Keratinocyte (primary cell): ENCODE results near the gene UBXN6. TPM values are rescaled to one million over a fixed set of nuclear protein-coding genes. Genes with fewer than 3 reads are reported as not detected.

Experiments
- DNase-seq: peaks from one replicate; pipeline ENCODE4 v3.0.0-alpha.2; 2011; ENCODE audit warnings: low read depth, missing footprints, low spot score
- FAIRE-seq: peaks from 2 replicates; lab custom pipeline; 2011; peaks lifted over from hg19 to GRCh38; lab: Jason Lieb, UNC
- H2AFZ ChIP-seq: 2 replicates; pipeline ENCODE4 v1.6.0; 2012; ENCODE audit warnings: low read length, control low read depth, inconsistent platforms; ENCODE audit not compliant: control insufficient read depth
- H3K27ac ChIP-seq: 2 replicates; pipeline ENCODE4 v1.5.1; 2011; ENCODE audit warnings: low read length; ENCODE audit not compliant: control insufficient read depth, insufficient read depth
- H3K27me3 ChIP-seq: 3 replicates; pipeline ENCODE4 v1.6.0; 2011; ENCODE audit warnings: low read length; ENCODE audit not compliant: control insufficient read depth, insufficient read depth; ENCODE audit errors: extremely low read depth
- H3K36me3 ChIP-seq, 2 experiments: 2 replicates in 1 of 2; 3 replicates in 1 of 2; pipeline ENCODE4 v1.5.1; 2011; ENCODE audit warnings: low read length in 2 of 2, mild to moderate bottlenecking in 1 of 2; ENCODE audit not compliant: control insufficient read depth in 2 of 2, insufficient read depth in 2 of 2; ENCODE audit errors: extremely low read depth in 1 of 2
- H3K4me1 ChIP-seq: 3 replicates; pipeline ENCODE4 v1.5.1; 2011; ENCODE audit warnings: low read length; ENCODE audit not compliant: control insufficient read depth, insufficient read depth; ENCODE audit errors: extremely low read depth
- H3K4me2 ChIP-seq: 3 replicates; pipeline ENCODE4 v1.6.0; 2011; ENCODE audit warnings: low read depth, low read length; ENCODE audit not compliant: control insufficient read depth, insufficient read depth; ENCODE audit errors: extremely low read depth
- H3K4me3 ChIP-seq, 3 experiments: fragments of 200-600 bp in 1 of 3; sonication (generic) in 1 of 3; 2 replicates in 2 of 3; 3 replicates in 1 of 3; pipeline ENCODE4 v1.5.1; 2011 to 2016; ENCODE audit warnings: low read length in 3 of 3, mild to moderate bottlenecking in 3 of 3, control low read depth in 2 of 3, inconsistent platforms in 1 of 3, low read depth in 1 of 3, mixed read lengths in 1 of 3, mixed run types in 1 of 3, moderate library complexity in 1 of 3; ENCODE audit not compliant: control insufficient read depth in 2 of 3, insufficient read depth in 2 of 3; ENCODE audit errors: extremely low read depth in 1 of 3
- H3K79me2 ChIP-seq: 2 replicates; pipeline ENCODE4 v1.6.0; 2012; ENCODE audit warnings: low read length; ENCODE audit not compliant: control insufficient read depth, insufficient read depth
- H3K9ac ChIP-seq: 3 replicates; pipeline ENCODE4 v1.6.0; 2011; ENCODE audit warnings: low read length; ENCODE audit not compliant: control insufficient read depth, insufficient read depth; ENCODE audit errors: extremely low read depth
- H3K9me1 ChIP-seq: 3 replicates; pipeline ENCODE4 v1.6.0; 2011; ENCODE audit warnings: low read length; ENCODE audit not compliant: control insufficient read depth, insufficient read depth; ENCODE audit errors: extremely low read depth
- H3K9me3 ChIP-seq: 2 replicates; pipeline ENCODE4 v1.5.1; 2012; ENCODE audit warnings: low read depth, low read length; ENCODE audit not compliant: control insufficient read depth
- H4K20me1 ChIP-seq: 3 replicates; pipeline ENCODE4 v1.6.0; 2011; ENCODE audit warnings: low read length; ENCODE audit not compliant: control insufficient read depth, insufficient read depth; ENCODE audit errors: extremely low read depth
- CTCF ChIP-seq, 3 experiments: IDR thresholded peaks in 1 of 3; conservative IDR thresholded peaks in 1 of 3; optimal IDR thresholded peaks in 1 of 3; 2 replicates in 2 of 3; 3 replicates in 1 of 3; pipeline versions ENCODE3 to v1.5.1; 2011; ENCODE audit warnings: low read length in 3 of 3, mild to moderate bottlenecking in 3 of 3, moderate library complexity in 2 of 3, control low read depth in 1 of 3, inconsistent platforms in 1 of 3; ENCODE audit not compliant: insufficient read depth in 2 of 3; ENCODE audit errors: extremely low read depth in 1 of 3
- EZH2 ChIP-seq: IDR thresholded peaks from one replicate; pipeline ENCODE4 v1.6.1; 2012; ENCODE audit warnings: inconsistent platforms, mild to moderate bottlenecking, low read length, moderate library complexity
- dilution Hi-C: fragments of 300-500 bp; cut with MboI; formaldehyde crosslinking; loops from one replicate; pipeline ENCODE4 v1.7.0; 2020; ENCODE audit warnings: low sequenced_read_pairs; ENCODE audit not compliant: extremely low pct_ligation_motif_present
- polyA plus RNA-seq, 5 experiments: library from polyadenylated mRNA; depleted of rRNA in 3 of 5; stranded (reverse) in 3 of 5; stranded (forward) in 1 of 5; unstranded in 1 of 5; fragments of >200 nt; gene quantifications; 1 replicate in 1 of 5; 2 replicates in 3 of 5; 3 replicates in 1 of 5; pipeline versions ENCODE4 v1.2.1 to v1.2.3, GENCODE V29; 2011 to 2012; ENCODE audit warnings: missing spikeins in 2 of 5, low read depth in 1 of 5, low replicate concordance in 1 of 5

UBXN6 gene
- polyA plus RNA-seq, 1 donor (not counting 4 experiments of a cell fraction or from before 2014, with no cell fraction given) = 36.4 TPM

GRCh38 chr19:4431808-4432674, 25.6 kb downstream of the UBXN6 start:
- Histone ChIP-seq H3K9me3 (no peaks in the 10 kb centered on the region), H3K9ac (no peak overlapping the region), H3K27me3 (no peaks in the 10 kb centered on the region), H2AFZ (no peak overlapping the region), H3K4me1 (no peaks in the 10 kb centered on the region), H3K27ac (no peak overlapping the region), H4K20me1 (no peaks in the 10 kb centered on the region), H3K4me2 (no peak overlapping the region), H3K79me2 (no peaks in the 10 kb centered on the region), H3K9me1 (no peaks in the 10 kb centered on the region), H3K4me3 (no peak overlapping the region), H3K36me3 (peaks cover 21 to 34% of the 10 kb centered on the region in 2 experiments)
- DNase-seq (no peak), FAIRE-seq (no peak)
- no peak for TF ChIP-seq CTCF (optimal IDR thresholded peaks at IDR 0.05 in 1 of 3, IDR thresholded peaks at IDR 0.05 in 1 of 3, conservative IDR thresholded peaks at IDR 0.05 in 1 of 3; ENCODE audit: extremely low read depth in 1 of 3, insufficient read depth in 2 of 3, low read length in 3 of 3)
- no peak for TF ChIP-seq EZH2
- dilution Hi-C loops = no loop called here

- no peak for TF ChIP-seq CTCF (optimal IDR thresholded peaks at IDR 0.05 in 1 of 3, IDR thresholded peaks at IDR 0.05 in 1 of 3, conservative IDR thresholded peaks at IDR 0.05 in 1 of 3; ENCODE audit: extremely low read depth in 1 of 3, insufficient read depth in 2 of 3, low read length in 3 of 3)
- no peak for TF ChIP-seq EZH2
- no peak for FAIRE-seq
- Histone ChIP-seq H3K79me2 (no peaks in the 10 kb centered on the region), H3K4me1 (no peaks in the 10 kb centered on the region), H3K4me2 (no peak overlapping the region), H3K36me3 (peaks cover 21 to 31% of the 10 kb centered on the region in 2 experiments), H2AFZ (no peak overlapping the region), H3K27me3 (no peaks in the 10 kb centered on the region), H3K9ac (no peak overlapping the region), H3K9me1 (no peaks in the 10 kb centered on the region), H3K27ac (no peak overlapping the region), H3K9me3 (no peaks in the 10 kb centered on the region), H4K20me1 (no peaks in the 10 kb centered on the region), H3K4me3 (no peak overlapping the region)
- dilution Hi-C loops = no loop called here
- no peak for DNase-seq
These were observed 26.3 kb downstream of the UBXN6 start for GRCh38 chr19:4431296-4431695.
